AG20443 (cell line): ENCODE measurements around the gene TEX26.

Experiments
- DNase-seq: peaks from one replicate; pipeline ENCODE4 v3.0.0; 2012; ENCODE audit warnings: low spot score, mixed read lengths

TEX26 gene

DNA sequence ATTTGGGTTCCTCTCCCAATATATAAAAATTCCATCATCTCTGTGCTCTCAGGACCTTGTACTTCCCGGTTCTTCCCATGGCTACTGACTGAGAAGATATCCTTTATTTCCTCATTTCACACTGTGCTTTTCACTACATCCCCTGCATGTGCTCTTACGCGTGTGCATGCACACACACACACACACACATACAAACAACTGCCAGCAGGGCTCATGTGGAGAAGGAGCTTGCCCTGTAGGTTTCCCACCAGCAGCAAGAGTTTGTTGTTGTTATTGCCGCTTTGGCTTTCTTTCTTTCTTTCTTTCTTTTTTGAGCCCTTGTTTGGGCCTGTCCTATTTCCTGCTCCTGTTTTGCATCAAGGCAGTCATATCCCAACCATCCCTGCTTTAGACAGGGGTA lies 43.6 kb downstream of the TEX26 start:
- DNase-seq, result no peak

- DNase-seq, result no peak
These were observed 46.8 kb downstream of the TEX26 start for GRCh38 chr13:30978981-30979956.

DNA sequence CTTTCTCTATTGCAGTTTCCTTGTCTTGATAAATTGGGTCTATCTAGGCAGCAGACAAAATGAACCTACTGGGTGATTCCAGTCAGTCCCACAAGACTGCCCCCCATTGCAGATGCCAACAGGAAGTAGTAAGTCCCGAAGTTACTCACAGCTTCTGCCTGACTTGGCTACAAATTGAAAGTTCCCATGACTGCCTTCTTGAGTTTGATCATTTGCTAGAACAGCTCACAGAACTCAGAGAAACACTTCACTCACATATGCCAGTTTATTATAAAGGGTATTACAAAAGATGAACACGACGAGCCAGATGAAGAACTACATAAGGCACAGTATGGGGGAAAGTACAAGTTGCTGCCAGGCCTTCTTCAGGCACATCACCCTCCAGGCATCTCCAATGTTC lies 50.0 kb downstream of the TEX26 start:
- no peak for DNase-seq

- no peak for DNase-seq
These were observed 50.5 kb downstream of the TEX26 start for GRCh38 chr13:30982906-30983305.

DNA sequence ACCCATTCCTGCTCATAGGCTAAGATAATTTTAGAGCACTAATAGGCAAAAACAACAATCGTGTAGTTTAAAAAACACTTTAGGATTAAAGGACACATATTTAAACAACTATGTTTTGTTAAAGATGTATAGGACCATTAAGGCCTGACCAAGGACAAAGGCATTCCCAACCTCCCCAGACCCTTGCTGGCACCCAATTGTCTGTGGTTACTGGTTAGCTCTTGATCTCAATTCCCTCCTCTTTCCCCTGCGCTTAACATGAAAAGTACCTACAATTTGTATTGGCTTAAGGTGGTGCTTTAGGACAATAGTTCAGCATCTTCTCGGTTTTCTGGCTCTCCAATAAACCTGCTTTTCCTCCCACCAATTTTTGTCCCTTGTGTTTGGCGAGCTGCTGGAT lies 51.0 kb downstream of the TEX26 start:
- no peak for DNase-seq

GRCh38 chr13:30984620-30985019 lies 52.2 kb downstream of the TEX26 start:
- DNase-seq, result no peak

GRCh38 chr13:30985637-30986205 lies 53.3 kb downstream of the TEX26 start:
- DNase-seq, result peak; percentile 44

DNA sequence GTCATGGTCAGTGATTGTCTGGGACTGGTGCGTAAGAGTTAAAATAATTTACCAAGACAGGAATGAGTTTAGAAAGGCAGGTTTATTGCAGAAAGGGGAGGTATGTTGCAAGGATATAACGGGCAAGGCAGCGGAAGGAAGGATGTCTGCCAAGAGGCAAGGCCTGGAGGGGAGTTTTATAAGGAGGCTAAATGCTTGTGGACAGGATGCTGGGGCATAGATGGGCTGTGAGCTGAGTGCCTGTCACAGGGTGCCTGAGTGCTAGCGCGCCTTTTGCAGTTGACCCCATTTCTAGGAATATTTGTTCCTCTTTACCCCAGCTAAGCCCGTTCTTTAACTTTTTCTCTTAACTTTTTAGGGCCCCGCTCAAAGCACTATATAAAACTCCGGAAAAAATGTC lies 58.7 kb downstream of the TEX26 start:
- no peak for DNase-seq

GRCh38 chr13:30991922-30992321 lies 59.5 kb downstream of the TEX26 start:
- DNase-seq, result no peak

DNA sequence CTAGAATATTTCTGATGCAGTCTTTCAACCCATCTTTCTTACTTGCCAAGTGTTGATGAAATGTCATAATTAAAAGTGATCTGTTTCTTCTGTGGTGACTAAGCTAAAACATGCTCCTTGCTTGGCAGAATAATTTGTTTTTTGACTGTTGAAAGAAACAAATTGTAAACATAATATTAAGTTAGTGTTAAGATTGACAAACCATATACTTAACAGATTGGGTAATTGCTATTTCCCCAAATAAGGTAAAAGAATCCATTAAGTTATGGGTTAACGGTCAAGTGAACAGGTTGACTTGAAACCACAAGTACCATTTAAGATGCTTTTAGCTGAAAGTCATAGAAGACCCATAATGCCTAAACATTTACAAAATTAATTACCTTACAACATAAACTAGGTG lies 62.9 kb downstream of the TEX26 start:
- DNase-seq, result no peak

DNA sequence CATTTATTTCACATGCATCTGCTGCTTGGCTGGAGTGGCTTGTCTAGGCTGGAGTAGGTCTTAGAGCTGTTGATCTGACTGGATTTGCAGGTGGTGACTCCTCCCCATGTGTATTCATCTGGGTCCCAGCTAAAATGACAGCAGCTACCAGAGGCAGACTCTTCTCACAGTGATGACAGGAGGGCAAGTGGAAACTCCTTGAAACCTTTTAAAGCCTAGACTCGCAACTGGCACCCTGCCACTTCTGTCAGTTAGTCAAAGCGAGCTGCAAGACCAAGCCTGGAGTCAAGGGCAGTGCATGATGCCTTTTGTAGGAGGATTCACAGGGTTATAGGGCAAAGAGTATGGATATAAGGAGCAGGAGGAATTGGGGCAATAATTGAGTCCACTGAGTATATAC lies 65.2 kb downstream of the TEX26 start:
- DNase-seq, result no peak

DNA sequence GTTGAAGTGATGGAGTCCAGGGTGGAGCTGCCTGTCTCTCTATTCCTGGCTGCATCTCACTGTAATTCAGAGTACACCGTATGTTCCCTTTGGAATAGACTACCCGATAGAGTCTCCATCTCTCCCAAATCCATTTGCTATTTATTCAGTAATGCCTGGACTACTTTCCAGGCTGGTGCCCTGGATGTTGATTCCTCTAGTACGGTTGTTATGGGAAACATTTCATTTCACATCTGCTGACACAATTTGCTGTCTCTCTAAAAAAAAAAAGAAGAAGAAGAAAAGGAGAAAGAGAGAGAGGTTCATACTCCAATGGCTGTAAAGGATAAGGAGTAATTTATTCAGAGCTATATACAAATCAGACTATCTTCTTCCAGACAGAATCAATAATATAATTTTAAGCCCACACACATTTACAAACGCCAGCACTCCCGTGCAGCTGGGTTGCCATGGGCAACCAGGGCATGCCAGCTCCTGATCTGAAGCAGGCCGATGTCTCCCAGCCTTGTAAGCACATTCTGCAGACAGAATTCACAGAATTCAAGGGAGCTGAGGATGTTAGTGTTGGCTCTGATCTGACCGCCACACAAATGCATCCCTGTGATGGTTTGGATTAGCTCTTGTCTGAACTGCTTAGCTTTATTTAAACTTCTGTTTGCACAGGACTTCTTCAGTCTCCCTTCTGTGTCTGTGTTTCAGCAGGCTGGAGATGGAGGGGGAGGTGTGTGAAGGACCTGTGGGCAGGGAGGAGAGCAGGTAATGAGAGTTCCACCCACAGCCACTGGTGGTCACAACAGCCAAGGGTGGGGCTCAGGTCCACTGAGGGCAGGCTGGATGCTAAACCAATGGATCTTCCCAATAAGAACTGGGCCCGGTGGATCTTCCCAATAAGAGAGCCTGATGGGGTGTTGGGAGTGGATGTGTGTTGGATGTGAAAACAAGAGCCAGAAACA lies 66.0 kb downstream of the TEX26 start:
- DNase-seq, result peak; percentile 53

- DNase-seq, result no peak
These were observed 68.4 kb downstream of the TEX26 start for GRCh38 chr13:31000889-31001288.

DNA sequence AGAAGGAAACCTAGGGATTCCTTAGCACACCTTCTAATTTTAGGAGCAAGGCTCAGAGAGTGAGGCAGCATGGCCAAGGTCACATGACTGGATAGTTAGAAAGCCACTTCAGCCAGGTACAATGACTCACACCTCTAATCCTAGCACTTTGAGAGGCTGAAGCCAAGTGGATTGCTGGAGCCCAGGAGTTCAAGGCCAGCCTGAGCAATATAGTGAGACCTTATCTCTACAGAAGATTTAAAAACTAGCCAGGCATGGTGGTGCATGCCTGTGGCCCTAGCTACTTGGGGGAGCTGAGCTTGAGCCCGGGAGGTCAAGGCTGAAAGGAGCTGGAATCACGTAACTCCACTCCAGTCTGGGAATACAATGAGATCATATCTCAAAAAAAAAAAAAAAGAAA lies 69.2 kb downstream of the TEX26 start:
- DNase-seq, result no peak

- DNase-seq, result no peak
These were observed 72.6 kb downstream of the TEX26 start for GRCh38 chr13:31005066-31005465.

- no peak for DNase-seq
These were observed 75.0 kb downstream of the TEX26 start for GRCh38 chr13:31007417-31007816.

- no peak for DNase-seq
These were observed 76.1 kb downstream of the TEX26 start for GRCh38 chr13:31008400-31009115.

- peak; percentile 32 for DNase-seq
These were observed 76.7 kb downstream of the TEX26 start for GRCh38 chr13:31009166-31009565.

DNA sequence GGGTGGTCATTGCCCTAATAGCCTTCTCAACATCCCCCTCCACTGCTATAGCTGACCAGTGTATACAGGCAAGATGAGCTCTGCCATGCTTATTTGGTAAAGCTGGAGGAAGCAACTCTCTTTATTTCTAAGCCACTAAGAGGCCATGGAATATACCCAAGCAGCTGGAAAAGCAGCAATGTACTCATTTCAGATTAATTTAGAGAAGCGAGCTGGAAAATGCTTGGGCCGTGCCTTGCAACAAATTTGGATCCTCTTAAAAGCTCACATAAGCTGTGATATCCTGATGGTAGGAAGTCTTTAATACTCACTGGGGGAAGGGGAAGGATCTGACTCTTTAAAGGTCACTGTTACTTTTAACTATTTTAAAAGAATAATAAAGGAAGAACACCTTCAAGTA lies 77.8 kb downstream of the TEX26 start:
- DNase-seq, result no peak

- no peak for DNase-seq
These were observed 78.9 kb downstream of the TEX26 start for GRCh38 chr13:31011193-31011860.
